ENCODE results near the gene ARHGAP31. TPM values are rescaled to one million over a fixed set of nuclear protein-coding genes. Genes with fewer than 3 reads are reported as not detected.
A peak's percentile ranks its signal among the peaks of the same experiment; 100 is the strongest.

Gene ARHGAP31
- total and polyA plus RNA-seq, 10 of the 15 experiments (the other 5 are each of a cell fraction or from before 2014, with no cell fraction given) = 0.97 to 29.8 (median 10.3) TPM

DNA sequence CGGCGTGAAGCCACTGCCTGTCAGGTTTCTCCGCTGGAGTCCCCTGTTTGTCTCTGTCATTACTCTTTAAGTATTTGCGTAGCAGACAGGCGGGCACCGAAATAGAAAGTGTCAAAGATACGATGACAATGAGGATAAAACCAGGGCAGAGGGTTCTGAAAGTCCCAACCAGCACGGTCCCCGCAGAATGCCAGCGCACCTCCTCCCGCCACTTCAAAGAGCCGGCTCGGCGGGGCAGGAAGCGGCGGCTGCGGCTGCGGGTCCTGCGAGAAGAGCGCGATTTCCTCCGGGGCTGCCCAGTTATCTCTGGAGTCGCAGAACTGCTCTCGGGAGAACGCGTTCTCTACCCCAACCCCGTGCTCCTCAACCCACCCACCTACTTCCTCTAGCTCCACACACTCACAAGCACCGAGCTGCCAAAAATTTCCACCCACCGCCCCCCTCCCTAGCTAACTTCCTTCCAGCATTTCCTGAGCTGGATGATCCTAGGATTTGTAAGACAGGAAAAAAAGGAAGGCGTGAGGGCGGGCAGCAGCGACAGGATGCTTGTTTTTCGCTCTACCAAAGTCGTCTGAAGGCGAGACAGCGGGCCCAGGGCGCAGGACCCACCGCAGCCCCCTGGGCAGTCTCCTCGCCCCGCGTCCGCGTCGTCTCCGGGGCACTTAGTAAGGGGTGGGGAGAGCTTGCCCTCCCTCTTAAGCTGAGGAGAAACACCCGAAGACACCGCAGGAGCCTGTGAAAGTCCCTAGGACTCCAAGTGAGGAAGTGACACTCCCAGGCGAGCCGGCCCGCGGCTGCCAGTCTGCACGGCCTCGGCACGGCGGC lies at the start of gene ARHGAP31 (continued):
- TF ChIP-seq, protein P1, sequence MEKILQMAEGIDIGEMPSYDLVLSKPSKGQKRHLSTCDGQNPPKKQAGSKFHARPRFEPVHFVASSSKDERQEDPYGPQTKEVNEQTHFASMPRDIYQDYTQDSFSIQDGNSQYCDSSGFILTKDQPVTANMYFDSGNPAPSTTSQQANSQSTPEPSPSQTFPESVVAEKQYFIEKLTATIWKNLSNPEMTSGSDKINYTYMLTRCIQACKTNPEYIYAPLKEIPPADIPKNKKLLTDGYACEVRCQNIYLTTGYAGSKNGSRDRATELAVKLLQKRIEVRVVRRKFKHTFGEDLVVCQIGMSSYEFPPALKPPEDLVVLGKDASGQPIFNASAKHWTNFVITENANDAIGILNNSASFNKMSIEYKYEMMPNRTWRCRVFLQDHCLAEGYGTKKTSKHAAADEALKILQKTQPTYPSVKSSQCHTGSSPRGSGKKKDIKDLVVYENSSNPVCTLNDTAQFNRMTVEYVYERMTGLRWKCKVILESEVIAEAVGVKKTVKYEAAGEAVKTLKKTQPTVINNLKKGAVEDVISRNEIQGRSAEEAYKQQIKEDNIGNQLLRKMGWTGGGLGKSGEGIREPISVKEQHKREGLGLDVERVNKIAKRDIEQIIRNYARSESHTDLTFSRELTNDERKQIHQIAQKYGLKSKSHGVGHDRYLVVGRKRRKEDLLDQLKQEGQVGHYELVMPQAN (conservative IDR thresholded peaks at IDR 0.05) = peak; percentile 7; the same call in 1 of the 2 replicates
- 0 out of 2 replicates have a peak, but pooled peaks have one; percentile 46 for TF ChIP-seq BCL11A (IDR thresholded peaks at IDR 0.05; ENCODE audit: low read depth, low read length)
- TF ChIP-seq RELA (IDR thresholded peaks at IDR 0.05; ENCODE audit: borderline replicate concordance, partially characterized antibody) = peak; percentile 67
- TF ChIP-seq PAX5 (IDR thresholded peaks at IDR 0.05; ENCODE audit: borderline replicate concordance, low read depth, low read length) = no peak
- no peak for TF ChIP-seq JUNB (IDR thresholded peaks at IDR 0.05)
- TF ChIP-seq ZNF687 (IDR thresholded peaks at IDR 0.05) = peak; percentile 54; the same call in 1 of the 2 replicates
- TF ChIP-seq, protein P2, sequence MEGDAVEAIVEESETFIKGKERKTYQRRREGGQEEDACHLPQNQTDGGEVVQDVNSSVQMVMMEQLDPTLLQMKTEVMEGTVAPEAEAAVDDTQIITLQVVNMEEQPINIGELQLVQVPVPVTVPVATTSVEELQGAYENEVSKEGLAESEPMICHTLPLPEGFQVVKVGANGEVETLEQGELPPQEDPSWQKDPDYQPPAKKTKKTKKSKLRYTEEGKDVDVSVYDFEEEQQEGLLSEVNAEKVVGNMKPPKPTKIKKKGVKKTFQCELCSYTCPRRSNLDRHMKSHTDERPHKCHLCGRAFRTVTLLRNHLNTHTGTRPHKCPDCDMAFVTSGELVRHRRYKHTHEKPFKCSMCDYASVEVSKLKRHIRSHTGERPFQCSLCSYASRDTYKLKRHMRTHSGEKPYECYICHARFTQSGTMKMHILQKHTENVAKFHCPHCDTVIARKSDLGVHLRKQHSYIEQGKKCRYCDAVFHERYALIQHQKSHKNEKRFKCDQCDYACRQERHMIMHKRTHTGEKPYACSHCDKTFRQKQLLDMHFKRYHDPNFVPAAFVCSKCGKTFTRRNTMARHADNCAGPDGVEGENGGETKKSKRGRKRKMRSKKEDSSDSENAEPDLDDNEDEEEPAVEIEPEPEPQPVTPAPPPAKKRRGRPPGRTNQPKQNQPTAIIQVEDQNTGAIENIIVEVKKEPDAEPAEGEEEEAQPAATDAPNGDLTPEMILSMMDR (IDR thresholded peaks at IDR 0.05 in 2 of 3, conservative IDR thresholded peaks at IDR 0.05 in 1 of 3; ENCODE audit: control insufficient read depth in 2 of 3, extremely low read depth in 1 of 3, insufficient read depth in 1 of 3, low read depth in 3 of 3, low read length in 3 of 3) = no peak
- TF ChIP-seq TCF12 (IDR thresholded peaks at IDR 0.05; ENCODE audit: low read depth, low read length) = 0 out of 2 replicates have a peak, but pooled peaks have one; percentile 17
- peak; percentile 83 for TF ChIP-seq DPF2 (IDR thresholded peaks at IDR 0.05)
- TF ChIP-seq E4F1 (IDR thresholded peaks at IDR 0.05; ENCODE audit: borderline replicate concordance, partially characterized antibody) = no peak
- peak in 1 of 2 experiments; percentile 63; a peak in 2 of 4 replicates for TF ChIP-seq ETV6 (conservative IDR thresholded peaks at IDR 0.05 in 1 of 2, IDR thresholded peaks at IDR 0.05 in 1 of 2; ENCODE audit: borderline replicate concordance in 1 of 2, low read depth in 1 of 2)
- no peak for TF ChIP-seq MTA3 (IDR thresholded peaks at IDR 0.05; ENCODE audit: borderline replicate concordance, low read length)
- no peak for TF ChIP-seq RAD51 (IDR thresholded peaks at IDR 0.05)
- no peak for TF ChIP-seq GABPA (IDR thresholded peaks at IDR 0.05; ENCODE audit: low read depth)
- TF ChIP-seq ASH2L (IDR thresholded peaks at IDR 0.05; ENCODE audit: borderline replicate concordance, low read depth) = peak; percentile 58; the same call in 1 of the 2 replicates
- TF ChIP-seq USF1 (IDR thresholded peaks at IDR 0.05; ENCODE audit: borderline replicate concordance, extremely low read length, insufficient read depth, low read depth, low read length) = no peak
